ENCODE measurements around the gene FADS1. TPM values are rescaled to one million over a fixed set of nuclear protein-coding genes. Genes with fewer than 3 reads are reported as not detected.

FADS1 gene
- total RNA-seq, 4 donors from 2014 or later = 2.1 to 8.3 (median 7.1) TPM

DNA sequence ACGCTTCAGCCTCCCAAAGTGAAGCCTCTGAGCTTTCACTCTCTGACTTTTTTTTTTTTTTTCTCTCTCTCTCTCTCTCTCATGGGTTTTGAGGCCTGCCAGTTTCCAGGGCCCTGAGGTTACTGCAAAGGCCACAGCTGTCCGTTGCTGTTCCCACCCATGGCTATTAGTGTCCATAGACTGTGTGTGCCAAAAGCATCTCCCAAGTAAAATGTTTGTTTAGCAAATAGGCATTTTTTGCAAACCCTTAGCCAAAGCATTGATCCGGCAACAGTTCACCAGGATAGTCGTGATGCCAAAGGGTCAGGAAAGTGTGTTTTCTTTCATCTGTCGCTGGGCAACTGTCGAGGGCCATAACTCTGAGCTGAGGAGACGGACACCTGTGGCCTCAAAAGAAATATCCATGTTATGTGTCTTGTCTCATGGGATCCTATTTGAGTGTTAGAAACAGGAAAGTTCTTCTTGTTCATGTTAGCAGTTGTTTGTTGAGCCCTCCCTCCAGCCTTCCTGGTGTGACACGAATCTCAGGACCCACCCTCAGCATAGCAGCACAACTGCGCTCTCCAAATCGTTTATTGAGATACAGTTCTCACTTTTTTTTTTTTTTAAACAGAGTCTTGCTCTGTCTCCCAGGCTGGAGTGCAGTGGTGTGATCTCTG, 29.7 kb upstream of the FADS1 start:
- no peak overlapping the region for H3K27ac ChIP-seq
- no peaks in the 10 kb centered on the region for H3K9me3 ChIP-seq
- peaks cover 0 to 74% (median 0%) of the 10 kb centered on the region in 3 donors for H3K36me3 ChIP-seq
- intact Hi-C loops (cut with DNase I) = no loop called here
- 83 to 84% methylated on average over 10 of the region's 10 CpGs for whole genome bisulfite sequencing, 2 donors
- TF ChIP-seq, protein P1, sequence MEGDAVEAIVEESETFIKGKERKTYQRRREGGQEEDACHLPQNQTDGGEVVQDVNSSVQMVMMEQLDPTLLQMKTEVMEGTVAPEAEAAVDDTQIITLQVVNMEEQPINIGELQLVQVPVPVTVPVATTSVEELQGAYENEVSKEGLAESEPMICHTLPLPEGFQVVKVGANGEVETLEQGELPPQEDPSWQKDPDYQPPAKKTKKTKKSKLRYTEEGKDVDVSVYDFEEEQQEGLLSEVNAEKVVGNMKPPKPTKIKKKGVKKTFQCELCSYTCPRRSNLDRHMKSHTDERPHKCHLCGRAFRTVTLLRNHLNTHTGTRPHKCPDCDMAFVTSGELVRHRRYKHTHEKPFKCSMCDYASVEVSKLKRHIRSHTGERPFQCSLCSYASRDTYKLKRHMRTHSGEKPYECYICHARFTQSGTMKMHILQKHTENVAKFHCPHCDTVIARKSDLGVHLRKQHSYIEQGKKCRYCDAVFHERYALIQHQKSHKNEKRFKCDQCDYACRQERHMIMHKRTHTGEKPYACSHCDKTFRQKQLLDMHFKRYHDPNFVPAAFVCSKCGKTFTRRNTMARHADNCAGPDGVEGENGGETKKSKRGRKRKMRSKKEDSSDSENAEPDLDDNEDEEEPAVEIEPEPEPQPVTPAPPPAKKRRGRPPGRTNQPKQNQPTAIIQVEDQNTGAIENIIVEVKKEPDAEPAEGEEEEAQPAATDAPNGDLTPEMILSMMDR (IDR thresholded peaks at IDR 0.05) = no peak
- no peak for TF ChIP-seq POLR2A (IDR thresholded peaks at IDR 0.05)
- no peak overlapping the region for H3K4me3 ChIP-seq
- DNase-seq = no peak
- no peaks in the 10 kb centered on the region for H3K27me3 ChIP-seq
- H3K4me1 ChIP-seq = no peaks in the 10 kb centered on the region

DNA sequence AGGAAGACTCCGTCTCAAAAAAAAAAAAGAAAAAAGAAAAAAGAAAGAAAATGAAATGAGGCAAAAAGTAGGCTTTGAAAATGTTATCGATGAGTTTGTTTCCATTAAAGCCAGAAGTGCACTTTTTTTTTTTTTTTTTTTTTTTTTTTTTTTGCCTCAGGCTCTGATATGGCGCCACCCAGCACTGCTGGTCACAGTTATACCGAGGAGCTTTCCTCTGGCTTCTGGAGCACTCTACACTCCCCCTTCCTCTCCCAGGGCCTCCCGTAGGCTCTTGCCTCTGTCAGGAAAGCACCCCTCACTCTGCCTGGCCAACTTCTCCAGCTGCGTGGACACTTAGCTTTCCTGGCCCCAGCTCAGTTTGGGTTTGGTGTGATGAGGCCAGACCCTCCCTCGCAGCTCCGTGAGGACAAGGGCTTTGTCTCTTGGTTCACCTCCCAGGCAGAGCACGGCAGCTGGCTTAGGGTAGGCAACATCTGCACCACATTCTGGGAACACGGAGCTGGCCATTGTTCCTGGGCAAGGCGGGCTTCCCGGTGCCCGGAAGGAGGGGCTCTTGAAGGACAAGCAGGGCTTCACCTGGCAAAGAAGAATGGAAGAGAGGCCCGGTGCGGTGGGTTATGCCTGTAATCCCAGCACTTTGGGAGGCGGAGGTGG, 28.2 kb upstream of the FADS1 start:
- no peak overlapping the region for H3K4me3 ChIP-seq
- H3K36me3 ChIP-seq = peaks cover 0 to 76% (median 0%) of the 10 kb centered on the region in 3 donors
- H3K27me3 ChIP-seq = no peaks in the 10 kb centered on the region
- H3K27ac ChIP-seq = no peak overlapping the region
- no peaks in the 10 kb centered on the region for H3K9me3 ChIP-seq
- H3K4me1 ChIP-seq = no peaks in the 10 kb centered on the region
- intact Hi-C loops (cut with DNase I) = no loop called here
- TF ChIP-seq, protein P1 (IDR thresholded peaks at IDR 0.05) = no peak
- TF ChIP-seq POLR2A (IDR thresholded peaks at IDR 0.05) = no peak
- DNase-seq = no peak
- WGBS, 2 donors = 62 to 68% methylated on average over 6 to 7 of the region's 16 CpGs

DNA sequence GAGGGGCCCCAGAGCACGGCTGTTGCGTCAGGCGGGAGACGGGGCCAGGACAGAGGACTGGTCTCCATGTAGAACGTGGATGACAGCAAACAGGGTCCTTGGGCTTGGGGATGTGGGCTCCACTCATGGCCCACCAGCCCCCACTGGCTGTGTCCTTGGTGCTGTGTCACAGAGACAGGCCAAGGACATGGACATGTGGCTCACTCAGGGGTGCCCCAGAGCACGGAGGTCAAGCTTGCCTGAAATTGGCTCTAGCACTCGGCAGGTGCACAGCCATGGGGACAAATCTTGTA, 25.7 kb upstream of the FADS1 start:
- H3K27me3 ChIP-seq = no peaks in the 10 kb centered on the region
- peak overlapping the region in 1 of 4 donors; percentile 13 for H3K27ac ChIP-seq
- intact Hi-C loops (cut with DNase I) = no loop called here
- H3K4me1 ChIP-seq = no peaks in the 10 kb centered on the region
- H3K4me3 ChIP-seq = no peak overlapping the region
- TF ChIP-seq, protein P1 (IDR thresholded peaks at IDR 0.05) = no peak
- no peak for TF ChIP-seq POLR2A (IDR thresholded peaks at IDR 0.05)
- H3K9me3 ChIP-seq = no peaks in the 10 kb centered on the region
- no peak for DNase-seq
- peaks cover 0 to 65% (median 0%) of the 10 kb centered on the region in 3 donors for H3K36me3 ChIP-seq
- WGBS, 2 donors = 83 to 88% methylated on average over 2 of the region's 7 CpGs

DNA sequence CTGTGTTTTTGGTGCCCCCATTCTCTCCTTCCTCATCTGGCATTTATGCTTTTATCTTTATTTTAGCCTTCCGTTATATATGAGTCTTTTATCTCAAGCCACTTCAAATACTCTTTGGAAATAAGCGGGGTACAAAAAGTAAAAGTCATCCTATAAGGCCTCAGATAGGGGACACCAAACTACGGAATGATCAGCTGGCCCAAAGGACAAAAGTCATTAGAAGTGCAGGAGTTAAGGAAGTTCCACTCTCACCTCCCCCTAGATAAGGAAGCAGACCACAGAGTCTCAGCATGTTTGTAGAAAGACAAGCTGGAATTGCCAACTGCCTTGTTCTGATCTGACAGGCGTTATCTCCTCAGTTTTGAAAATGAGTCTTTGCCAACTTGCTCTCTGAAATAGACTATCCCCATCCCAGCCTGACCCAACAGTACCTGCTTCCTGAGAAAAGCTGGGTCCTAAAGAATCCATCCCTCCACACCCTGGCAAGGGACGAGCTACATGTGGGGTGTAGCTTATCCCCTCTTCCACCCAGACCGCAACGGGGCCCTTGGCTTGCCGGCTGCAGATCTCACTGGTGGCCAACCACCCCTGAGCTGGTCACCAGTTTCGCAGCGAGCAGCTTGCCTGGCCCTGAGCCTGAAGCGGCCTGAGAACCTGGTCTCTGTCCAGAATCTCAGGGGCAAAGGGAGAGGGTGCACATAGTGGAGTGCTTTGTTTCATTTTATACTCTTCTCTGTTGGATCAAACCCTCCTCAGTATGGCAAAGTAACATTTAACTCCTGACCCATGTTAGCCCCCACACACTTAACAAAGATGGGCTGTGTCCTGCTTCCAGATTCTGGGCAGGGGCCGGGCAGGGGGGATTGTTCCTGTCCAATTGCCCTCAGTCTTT, 25.1 kb upstream of the FADS1 start:
- no peak for DNase-seq

More for the DNA sequence above, 25.1 kb upstream of the FADS1 start:
- no peak for TF ChIP-seq POLR2A (IDR thresholded peaks at IDR 0.05)
- TF ChIP-seq, protein P1 (IDR thresholded peaks at IDR 0.05) = no peak
- intact Hi-C loops (cut with DNase I) = no loop called here
- no peaks in the 10 kb centered on the region for H3K9me3 ChIP-seq
- H3K27me3 ChIP-seq = no peaks in the 10 kb centered on the region
- no peak overlapping the region for H3K4me3 ChIP-seq
- 81 to 91% methylated on average over 5 to 9 of the region's 12 CpGs for WGBS, 2 donors
- no peaks in the 10 kb centered on the region for H3K4me1 ChIP-seq
- peaks cover 0 to 64% (median 0%) of the 10 kb centered on the region in 3 donors for H3K36me3 ChIP-seq
- H3K27ac ChIP-seq = peak overlapping the region in 1 of 4 donors; percentile 13

Data from esophagus squamous epithelium (tissue), 5 donors.